ENCODE data around the gene FYCO1.

The FYCO1 gene

GRCh38 chr3:45933591-45933990, 62.0 kb downstream of the FYCO1 start:
- DNase-seq (ENCODE audit: insufficient read length, low spot score): no peak
- no peak for FAIRE-seq
- TF ChIP-seq POLR2A (IDR thresholded peaks at IDR 0.05; ENCODE audit: low read depth, low read length): no peak

- DNase-seq (ENCODE audit: insufficient read length, low spot score): no peak
- no peak for FAIRE-seq
- TF ChIP-seq PAX5 (IDR thresholded peaks at IDR 0.05; ENCODE audit: insufficient read depth, low read length, severe bottlenecking) (no peak), SPI1 (IDR thresholded peaks at IDR 0.05; ENCODE audit: low read depth, low read length) (no peak), TAF1 (IDR thresholded peaks at IDR 0.05; ENCODE audit: low read depth, low read length) (no peak)
These were observed 63.5 kb downstream of the FYCO1 start for GRCh38 chr3:45932112-45932511.

- DNase-seq (ENCODE audit: insufficient read length, low spot score) (no peak), FAIRE-seq (no peak)
- TF ChIP-seq PAX5 (IDR thresholded peaks at IDR 0.05; ENCODE audit: insufficient read depth, low read length, severe bottlenecking): no peak
- TF ChIP-seq POU2F2 (IDR thresholded peaks at IDR 0.05; ENCODE audit: low read depth, low read length): no peak
- no peak for TF ChIP-seq POLR2A (IDR thresholded peaks at IDR 0.05; ENCODE audit: low read depth, low read length)
- TF ChIP-seq POLR2AphosphoS5 (IDR thresholded peaks at IDR 0.05; ENCODE audit: low read depth, low read length): no peak
- TF ChIP-seq TAF1 (IDR thresholded peaks at IDR 0.05; ENCODE audit: low read depth, low read length): no peak
- no peak for TF ChIP-seq SPI1 (IDR thresholded peaks at IDR 0.05; ENCODE audit: low read depth, low read length)
These were observed 64.1 kb downstream of the FYCO1 start for GRCh38 chr3:45931496-45931895.

- TF ChIP-seq SPI1 (IDR thresholded peaks at IDR 0.05; ENCODE audit: low read depth, low read length) (no peak), POLR2AphosphoS5 (IDR thresholded peaks at IDR 0.05; ENCODE audit: low read depth, low read length) (no peak), PAX5 (IDR thresholded peaks at IDR 0.05; ENCODE audit: insufficient read depth, low read length, severe bottlenecking) (no peak), POLR2A (IDR thresholded peaks at IDR 0.05; ENCODE audit: low read depth, low read length) (no peak), TAF1 (IDR thresholded peaks at IDR 0.05; ENCODE audit: low read depth, low read length) (no peak), POU2F2 (IDR thresholded peaks at IDR 0.05; ENCODE audit: low read depth, low read length) (no peak)
- FAIRE-seq: peak; percentile 50
- peak; percentile 77 for DNase-seq (ENCODE audit: insufficient read length, low spot score)
These were observed 66.5 kb downstream of the FYCO1 start for GRCh38 chr3:45929042-45929679.

GRCh38 chr3:45927881-45928280, 67.7 kb downstream of the FYCO1 start:
- TF ChIP-seq POU2F2 (IDR thresholded peaks at IDR 0.05; ENCODE audit: low read depth, low read length): no peak
- TF ChIP-seq POLR2A (IDR thresholded peaks at IDR 0.05; ENCODE audit: low read depth, low read length): no peak
- no peak for TF ChIP-seq SPI1 (IDR thresholded peaks at IDR 0.05; ENCODE audit: low read depth, low read length)
- no peak for TF ChIP-seq PAX5 (IDR thresholded peaks at IDR 0.05; ENCODE audit: insufficient read depth, low read length, severe bottlenecking)
- TF ChIP-seq POLR2AphosphoS5 (IDR thresholded peaks at IDR 0.05; ENCODE audit: low read depth, low read length): no peak
- no peak for TF ChIP-seq TAF1 (IDR thresholded peaks at IDR 0.05; ENCODE audit: low read depth, low read length)
- DNase-seq (ENCODE audit: insufficient read length, low spot score) (no peak), FAIRE-seq (no peak)

GRCh38 chr3:45923755-45924154, 71.9 kb downstream of the FYCO1 start:
- DNase-seq (ENCODE audit: insufficient read length, low spot score) (no peak), FAIRE-seq (no peak)
- TF ChIP-seq TAF1 (IDR thresholded peaks at IDR 0.05; ENCODE audit: low read depth, low read length) (no peak), POLR2AphosphoS5 (IDR thresholded peaks at IDR 0.05; ENCODE audit: low read depth, low read length) (no peak), SPI1 (IDR thresholded peaks at IDR 0.05; ENCODE audit: low read depth, low read length) (no peak)

GRCh38 chr3:45922950-45923590, 72.6 kb downstream of the FYCO1 start:
- TF ChIP-seq POU2F2 (IDR thresholded peaks at IDR 0.05; ENCODE audit: low read depth, low read length) (no peak), POLR2AphosphoS5 (IDR thresholded peaks at IDR 0.05; ENCODE audit: low read depth, low read length) (no peak), PAX5 (IDR thresholded peaks at IDR 0.05; ENCODE audit: insufficient read depth, low read length, severe bottlenecking) (no peak), TAF1 (IDR thresholded peaks at IDR 0.05; ENCODE audit: low read depth, low read length) (no peak), POLR2A (IDR thresholded peaks at IDR 0.05; ENCODE audit: low read depth, low read length) (no peak), SPI1 (IDR thresholded peaks at IDR 0.05; ENCODE audit: low read depth, low read length) (no peak)
- DNase-seq (ENCODE audit: insufficient read length, low spot score) (no peak), FAIRE-seq (no peak)

- no peak for FAIRE-seq
- TF ChIP-seq PAX5 (IDR thresholded peaks at IDR 0.05; ENCODE audit: insufficient read depth, low read length, severe bottlenecking) (no peak), POLR2A (IDR thresholded peaks at IDR 0.05; ENCODE audit: low read depth, low read length) (no peak), POU2F2 (IDR thresholded peaks at IDR 0.05; ENCODE audit: low read depth, low read length) (no peak), SPI1 (IDR thresholded peaks at IDR 0.05; ENCODE audit: low read depth, low read length) (no peak), TAF1 (IDR thresholded peaks at IDR 0.05; ENCODE audit: low read depth, low read length) (no peak)
- no peak for DNase-seq (ENCODE audit: insufficient read length, low spot score)
These were observed 73.6 kb downstream of the FYCO1 start for GRCh38 chr3:45922039-45922326.

- FAIRE-seq: no peak
- no peak for DNase-seq (ENCODE audit: insufficient read length, low spot score)
- TF ChIP-seq PAX5 (IDR thresholded peaks at IDR 0.05; ENCODE audit: insufficient read depth, low read length, severe bottlenecking) (no peak), SPI1 (IDR thresholded peaks at IDR 0.05; ENCODE audit: low read depth, low read length) (no peak), POLR2AphosphoS5 (IDR thresholded peaks at IDR 0.05; ENCODE audit: low read depth, low read length) (no peak), POU2F2 (IDR thresholded peaks at IDR 0.05; ENCODE audit: low read depth, low read length) (no peak)
These were observed 74.2 kb downstream of the FYCO1 start for GRCh38 chr3:45921158-45922038.
